Activated naive CD4-positive, alpha-beta T cell treated with anti-CD3 and anti-CD28 coated beads for 36 hours (primary cell): ENCODE measurements around the gene ITPR1. TPM values are rescaled to one million over a fixed set of nuclear protein-coding genes. Genes with fewer than 3 reads are reported as not detected.
A peak's percentile ranks its signal among the peaks of the same experiment; 100 is the strongest.

ENCODE experiments used
- CTCF ChIA-PET: fragments of 350-600 bp; sonication (Branson Sonifier 250); formaldehyde crosslinking; loops from one replicate; lab custom pipeline; 2021; ENCODE audit warnings: antibody characterized with exemption; lab: Charles Lee
- DNase-seq: peaks from one replicate; pipeline ENCODE4 v3.0.0-alpha.2; 2020
- H3K27ac Mint-ChIP-seq: one replicate; pipeline ENCODE4 v1.8.0; 2021; ENCODE audit warnings: mild to moderate bottlenecking, mixed read lengths
- H3K27me3 Mint-ChIP-seq: one replicate; pipeline ENCODE4 v1.8.0; 2021; ENCODE audit warnings: low read depth, mixed read lengths
- H3K36me3 Mint-ChIP-seq: one replicate; pipeline ENCODE4 v1.8.0; 2021; ENCODE audit warnings: low read depth, mixed read lengths
- H3K4me1 Mint-ChIP-seq: one replicate; pipeline ENCODE4 v1.8.0; 2021; ENCODE audit warnings: low read depth, mixed read lengths
- H3K4me3 Mint-ChIP-seq: one replicate; pipeline ENCODE4 v1.8.0; 2021; ENCODE audit warnings: mild to moderate bottlenecking, moderate library complexity, mixed read lengths
- H3K9me3 Mint-ChIP-seq: one replicate; pipeline ENCODE4 v1.8.0; 2021; ENCODE audit warnings: mixed read lengths
- intact Hi-C: fragments of 100-400 bp; cut with micrococcal nuclease; formaldehyde crosslinking; loops from one replicate; pipeline ENCODE4 v1.15.1; 2023
- total RNA-seq, 2 experiments: library from RNA; stranded (reverse); gene quantifications; one replicate each; pipeline ENCODE4 v1.2.3, GENCODE V29; 2021

The ITPR1 gene
- total RNA-seq, 2 experiments from 2014 or later: 38.5 to 41.1 TPM

DNA sequence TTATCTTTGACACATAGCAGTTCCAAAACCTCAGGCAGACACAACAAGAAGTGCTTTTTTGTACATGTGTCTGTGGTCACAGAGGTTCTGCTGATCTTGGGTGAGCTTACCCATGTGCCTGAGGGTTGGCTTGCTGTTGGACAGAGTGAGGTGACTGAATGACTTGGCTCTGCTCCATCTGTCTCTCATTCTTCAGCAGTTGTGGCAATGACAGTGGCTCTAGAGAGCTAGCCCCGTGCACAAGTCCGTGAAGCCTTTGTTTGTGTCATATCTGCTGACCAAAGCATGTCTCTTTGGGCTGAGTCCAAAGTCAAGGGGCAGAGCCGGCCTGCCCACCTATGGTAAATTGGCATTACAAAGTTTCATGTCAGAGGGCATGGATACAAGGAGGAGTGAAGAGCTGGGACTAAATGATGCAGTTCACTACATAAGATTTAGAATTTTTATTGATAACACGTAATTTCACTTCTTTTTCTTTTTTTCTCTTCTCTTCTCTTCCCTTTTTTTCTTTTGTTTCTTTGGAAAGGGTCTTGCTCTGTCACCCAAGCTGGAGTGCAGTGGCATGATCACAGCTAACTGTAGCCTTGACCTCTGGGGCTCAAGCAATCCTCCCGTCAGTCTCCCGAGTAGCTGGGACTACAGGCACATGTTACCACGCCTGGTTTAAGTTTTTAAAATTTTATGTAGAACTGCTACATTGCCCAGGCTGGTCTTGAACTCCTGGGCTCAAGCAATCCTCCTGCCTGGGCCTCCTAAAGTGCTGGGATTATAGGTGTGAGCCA is 77.9 kb downstream of the ITPR1 start:
- CTCF ChIA-PET: interaction anchor here (0.8 to 3.2 kb wide), 4 partner anchors 32 to 220 kb away, joined by 3 to 14 read pairs (median 12); no protein-coding TSS in a partner anchor
- Mint-ChIP-seq H3K36me3 (no peaks in the 10 kb centered on the region), H3K4me1 (peaks cover 8% of the 10 kb centered on the region), H3K27me3 (no peaks in the 10 kb centered on the region), H3K9me3 (no peaks in the 10 kb centered on the region), H3K4me3 (no peak overlapping the region), H3K27ac (no peak overlapping the region)
- intact Hi-C loops: loop anchor here (1.0 kb wide), 1 partner anchor 220 kb away; no protein-coding TSS in a partner anchor
- DNase-seq: peak; percentile 24

DNA sequence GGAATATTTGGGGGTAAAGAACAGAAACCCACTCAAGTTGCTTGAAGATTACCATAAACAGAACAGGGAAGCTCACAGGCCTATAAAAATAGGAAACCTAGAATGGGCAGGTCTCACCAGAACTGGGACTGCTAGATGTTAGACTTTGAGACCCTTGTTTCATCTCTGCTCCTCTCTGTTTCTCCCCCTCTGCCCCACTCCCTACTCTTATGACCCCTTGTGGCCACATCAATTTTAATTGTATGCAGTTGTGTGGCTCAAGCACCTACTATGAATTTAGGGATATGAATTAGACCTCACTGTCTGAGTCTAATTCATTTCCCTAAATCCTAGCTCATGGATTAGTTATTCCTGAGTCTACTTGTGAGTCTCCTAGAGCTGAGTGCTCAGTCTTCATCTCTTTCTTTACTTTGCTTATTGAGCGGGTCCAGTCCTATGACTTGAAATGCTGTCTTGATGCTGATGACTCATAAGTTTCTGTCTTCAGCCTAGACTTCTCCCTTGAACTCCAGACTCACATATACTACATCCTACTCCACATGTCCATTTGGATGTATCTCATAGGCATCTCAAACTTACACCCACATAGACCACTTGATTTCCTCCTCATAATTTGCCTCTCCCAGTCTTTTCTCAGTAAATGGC is 78.7 kb downstream of the ITPR1 start:
- H3K36me3 Mint-ChIP-seq: no peaks in the 10 kb centered on the region
- no peaks in the 10 kb centered on the region for H3K27me3 Mint-ChIP-seq
- H3K4me3 Mint-ChIP-seq: no peak overlapping the region
- peaks cover 8% of the 10 kb centered on the region for H3K4me1 Mint-ChIP-seq
- no peak for DNase-seq
- H3K9me3 Mint-ChIP-seq: no peaks in the 10 kb centered on the region
- CTCF ChIA-PET: interaction anchor here (0.6 to 3.2 kb wide), 6 partner anchors 11 to 401 kb away, joined by 3 to 14 read pairs (median 7); no protein-coding TSS in a partner anchor
- intact Hi-C loops: loop anchor here (1.0 to 2.0 kb wide), 2 partner anchors 53 to 221 kb away; no protein-coding TSS in a partner anchor
- no peak overlapping the region for H3K27ac Mint-ChIP-seq

DNA sequence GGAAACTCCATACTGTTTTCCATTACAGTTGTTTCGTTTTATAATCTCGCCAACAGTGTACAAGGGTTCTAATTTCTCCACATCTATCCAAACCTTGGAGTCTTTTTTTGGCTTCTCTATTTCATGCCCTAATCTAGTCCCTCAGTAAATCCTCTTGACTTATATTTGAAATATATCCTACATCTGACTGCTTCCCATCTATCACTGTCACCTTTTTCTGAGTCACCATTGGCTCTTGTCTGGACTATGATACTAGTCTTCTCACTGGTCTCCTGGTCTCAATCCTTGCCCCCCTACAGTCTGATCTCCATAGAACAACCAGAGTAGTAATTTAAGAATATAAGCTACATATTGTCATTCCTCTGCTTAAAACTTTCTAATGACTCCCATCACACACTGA is 80.0 kb downstream of the ITPR1 start:
- CTCF ChIA-PET: interaction anchor here (0.8 to 3.2 kb wide), 5 partner anchors 11 to 226 kb away, joined by 3 to 14 read pairs (median 5); no protein-coding TSS in a partner anchor
- H3K36me3 Mint-ChIP-seq: no peaks in the 10 kb centered on the region
- DNase-seq: no peak
- no peaks in the 10 kb centered on the region for H3K27me3 Mint-ChIP-seq
- intact Hi-C loops: loop anchor here (2.0 kb wide), 1 partner anchor 54 kb away; no protein-coding TSS in a partner anchor
- H3K4me3 Mint-ChIP-seq: no peak overlapping the region
- no peaks in the 10 kb centered on the region for H3K9me3 Mint-ChIP-seq
- peaks cover 8% of the 10 kb centered on the region for H3K4me1 Mint-ChIP-seq
- no peak overlapping the region for H3K27ac Mint-ChIP-seq

DNA sequence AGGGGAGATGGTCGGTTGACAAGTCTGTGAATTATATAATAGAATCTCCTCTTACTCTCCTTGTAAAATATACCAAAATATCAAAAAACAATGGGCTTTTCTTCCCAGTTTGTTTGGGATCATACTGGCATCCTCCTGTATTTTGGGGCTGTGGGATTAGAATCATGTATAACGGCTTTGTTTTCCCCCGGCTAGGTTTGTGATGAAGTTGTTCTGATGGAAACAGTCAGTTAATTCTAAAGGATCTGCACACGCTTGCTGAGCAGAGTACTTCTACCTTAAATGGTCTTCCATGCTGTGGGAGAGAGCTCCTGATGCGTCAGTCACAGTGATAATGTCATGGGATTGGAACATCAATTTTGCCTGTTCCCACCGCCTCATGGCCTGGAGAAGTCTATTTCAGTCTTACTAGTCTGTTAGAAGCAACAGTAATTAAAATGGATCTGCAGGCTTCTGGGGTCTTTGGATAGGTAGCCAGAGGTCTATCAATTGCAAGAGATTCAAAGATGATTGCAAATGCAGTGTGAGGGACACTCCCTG is 81.3 kb downstream of the ITPR1 start:
- H3K27me3 Mint-ChIP-seq: no peaks in the 10 kb centered on the region
- intact Hi-C loops: no loop called here
- H3K9me3 Mint-ChIP-seq: no peaks in the 10 kb centered on the region
- H3K4me1 Mint-ChIP-seq: peaks cover 4% of the 10 kb centered on the region
- H3K4me3 Mint-ChIP-seq: no peak overlapping the region
- H3K27ac Mint-ChIP-seq: no peak overlapping the region
- no peak for DNase-seq
- H3K36me3 Mint-ChIP-seq: no peaks in the 10 kb centered on the region
- CTCF ChIA-PET: interaction anchor here (1.8 kb wide), 1 partner anchor 9 kb away, joined by 5 read pairs; no protein-coding TSS in a partner anchor

DNA sequence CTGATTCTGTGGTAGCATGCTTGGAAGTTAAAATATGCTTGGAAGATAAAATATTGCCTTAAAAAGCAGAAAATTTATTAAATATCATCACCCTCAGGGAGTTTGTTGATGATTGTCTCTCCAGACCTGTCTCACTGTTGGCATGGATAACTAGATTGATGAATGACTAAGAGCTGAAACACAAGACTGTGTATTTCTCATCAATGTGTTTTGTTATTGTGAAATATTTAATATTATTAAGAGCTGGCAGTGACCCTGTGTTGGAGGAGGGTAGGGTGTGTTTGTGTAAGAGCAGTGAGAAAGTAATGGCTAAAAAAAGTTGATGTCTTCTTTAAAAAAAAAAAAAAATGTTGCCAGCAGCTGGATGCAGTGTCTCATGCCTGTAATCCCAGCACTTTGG is 82.2 kb downstream of the ITPR1 start:
- DNase-seq: no peak
- H3K27ac Mint-ChIP-seq: no peak overlapping the region
- intact Hi-C loops: no loop called here
- H3K4me3 Mint-ChIP-seq: no peak overlapping the region
- H3K27me3 Mint-ChIP-seq: no peaks in the 10 kb centered on the region
- no peaks in the 10 kb centered on the region for H3K9me3 Mint-ChIP-seq
- peaks cover 4% of the 10 kb centered on the region for H3K4me1 Mint-ChIP-seq
- CTCF ChIA-PET: interaction anchor here (0.5 kb wide), 1 partner anchor 58 kb away, joined by 4 read pairs; no protein-coding TSS in a partner anchor
- H3K36me3 Mint-ChIP-seq: no peaks in the 10 kb centered on the region

DNA sequence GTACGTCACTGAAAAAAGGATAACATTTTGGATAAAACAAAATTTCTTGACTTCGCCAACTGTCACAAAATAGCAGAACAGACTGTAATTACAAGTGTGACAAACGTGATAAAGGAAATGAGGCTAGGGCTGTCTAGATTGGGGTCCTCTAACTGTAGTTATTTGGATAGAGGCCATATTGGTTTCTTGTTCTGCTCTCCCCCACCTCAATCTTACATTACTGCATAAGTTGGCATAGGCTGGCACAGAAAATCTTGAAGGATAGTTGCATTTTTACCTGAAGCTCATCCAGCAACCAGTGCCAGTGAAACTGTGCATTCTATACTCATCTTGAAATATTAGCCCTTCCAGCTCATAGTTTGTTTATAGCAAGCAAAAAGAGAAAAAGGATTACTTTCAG is 84.6 kb downstream of the ITPR1 start:
- CTCF ChIA-PET: interaction anchor here (0.7 to 1.4 kb wide), 3 partner anchors 8 to 56 kb away, joined by 3 to 5 read pairs (median 4); no protein-coding TSS in a partner anchor
- H3K27ac Mint-ChIP-seq: no peak overlapping the region
- no peaks in the 10 kb centered on the region for H3K9me3 Mint-ChIP-seq
- no peaks in the 10 kb centered on the region for H3K27me3 Mint-ChIP-seq
- peaks cover 7% of the 10 kb centered on the region for H3K4me1 Mint-ChIP-seq
- DNase-seq: no peak
- no peaks in the 10 kb centered on the region for H3K36me3 Mint-ChIP-seq
- intact Hi-C loops: no loop called here
- no peak overlapping the region for H3K4me3 Mint-ChIP-seq

DNA sequence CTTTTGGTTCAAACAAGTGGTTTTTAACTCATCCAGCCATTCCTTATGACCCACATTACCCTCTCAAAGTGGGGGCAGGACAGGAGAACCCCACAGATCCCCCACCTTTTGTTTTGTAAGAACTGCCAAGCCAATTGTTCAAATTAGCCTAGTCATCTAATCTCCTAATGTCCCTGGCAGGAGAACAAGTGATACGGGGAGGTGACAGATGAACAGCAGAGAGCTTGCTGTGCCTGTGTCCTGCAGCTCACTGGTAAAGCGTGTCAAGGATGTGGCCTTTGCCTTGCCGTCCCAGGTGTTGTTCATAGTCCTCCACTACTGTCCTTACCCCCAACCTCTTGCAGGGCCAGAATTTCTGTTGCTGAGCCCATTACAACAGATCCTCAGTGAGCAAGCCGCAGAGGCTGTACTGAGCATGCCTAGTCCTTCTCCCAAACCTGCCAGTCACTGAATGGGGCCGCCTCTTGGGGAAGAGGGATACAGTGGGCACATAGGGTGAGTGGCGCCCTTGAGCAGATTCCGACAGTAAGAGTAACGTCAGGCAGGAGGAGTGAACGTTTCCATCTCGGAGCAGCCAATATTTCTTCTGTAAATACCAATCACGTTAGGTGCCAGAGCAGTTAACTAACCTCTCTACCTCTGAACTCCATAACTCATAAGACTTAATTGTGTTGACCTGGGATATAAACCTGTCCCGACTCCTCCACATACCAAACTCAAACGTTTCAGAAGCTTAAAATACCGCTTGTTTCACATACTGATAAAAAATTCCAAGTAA is 87.4 kb downstream of the ITPR1 start:
- CTCF ChIA-PET: no interaction called here
- Mint-ChIP-seq H3K4me3 (no peak overlapping the region), H3K36me3 (no peaks in the 10 kb centered on the region), H3K27ac (no peak overlapping the region), H3K27me3 (no peaks in the 10 kb centered on the region), H3K4me1 (peaks cover 26% of the 10 kb centered on the region), H3K9me3 (no peaks in the 10 kb centered on the region)
- no peak for DNase-seq
- intact Hi-C loops: loop anchor here (5.0 kb wide), 2 partner anchors 327 to 1403 kb away; partner anchors contain the start of gene CRBN

DNA sequence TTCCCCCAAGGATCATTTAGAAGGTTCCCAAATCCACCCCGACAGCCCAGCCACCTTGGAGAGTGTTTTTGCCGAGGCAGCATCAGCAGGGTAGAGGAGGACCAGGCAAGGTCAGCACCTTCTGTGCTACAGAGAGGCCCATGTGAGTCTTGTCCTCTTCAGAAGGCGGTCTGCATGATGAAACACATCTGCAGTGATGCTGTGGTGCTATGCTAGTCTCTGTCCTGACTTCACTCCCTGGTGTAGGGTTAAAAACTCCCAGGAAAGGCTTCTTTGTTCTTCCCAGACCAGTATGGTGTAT is 87.9 kb downstream of the ITPR1 start:
- intact Hi-C loops: loop anchor here (5.0 kb wide), 2 partner anchors 326 to 1404 kb away; partner anchors contain the start of gene CRBN

DNA sequence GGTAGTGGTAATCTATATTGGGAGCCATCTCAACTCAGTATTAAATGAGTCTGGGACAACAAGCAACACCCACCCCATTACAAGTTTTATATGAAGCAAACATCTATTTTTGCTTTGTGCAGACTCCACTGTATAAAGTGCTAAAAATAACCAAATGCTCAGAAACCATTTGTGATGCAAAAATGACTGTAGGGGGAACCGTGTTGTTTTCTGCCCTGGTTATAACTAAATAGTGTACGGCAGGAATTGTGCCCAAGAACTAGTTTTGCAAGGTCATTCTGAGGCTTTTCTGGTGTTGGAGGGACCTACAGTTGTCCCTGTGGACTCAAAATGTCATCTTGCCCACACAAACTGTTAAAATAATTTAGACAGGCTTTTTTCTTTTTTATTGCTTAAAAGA is 88.3 kb downstream of the ITPR1 start:
- CTCF ChIA-PET: no interaction called here
- Mint-ChIP-seq H3K27me3 (no peaks in the 10 kb centered on the region), H3K9me3 (no peaks in the 10 kb centered on the region), H3K4me3 (no peak overlapping the region), H3K36me3 (no peaks in the 10 kb centered on the region), H3K27ac (no peak overlapping the region), H3K4me1 (peaks cover 33% of the 10 kb centered on the region)
- intact Hi-C loops: loop anchor here (5.0 kb wide), 2 partner anchors 326 to 1404 kb away; partner anchors contain the start of gene CRBN
- no peak for DNase-seq

More for the DNA sequence above, 87.9 kb downstream of the ITPR1 start:
- no peaks in the 10 kb centered on the region for H3K36me3 Mint-ChIP-seq
- H3K4me3 Mint-ChIP-seq: no peak overlapping the region
- H3K27ac Mint-ChIP-seq: no peak overlapping the region
- no peaks in the 10 kb centered on the region for H3K9me3 Mint-ChIP-seq
- H3K4me1 Mint-ChIP-seq: peaks cover 30% of the 10 kb centered on the region
- CTCF ChIA-PET: no interaction called here
- no peak for DNase-seq
- no peaks in the 10 kb centered on the region for H3K27me3 Mint-ChIP-seq

DNA sequence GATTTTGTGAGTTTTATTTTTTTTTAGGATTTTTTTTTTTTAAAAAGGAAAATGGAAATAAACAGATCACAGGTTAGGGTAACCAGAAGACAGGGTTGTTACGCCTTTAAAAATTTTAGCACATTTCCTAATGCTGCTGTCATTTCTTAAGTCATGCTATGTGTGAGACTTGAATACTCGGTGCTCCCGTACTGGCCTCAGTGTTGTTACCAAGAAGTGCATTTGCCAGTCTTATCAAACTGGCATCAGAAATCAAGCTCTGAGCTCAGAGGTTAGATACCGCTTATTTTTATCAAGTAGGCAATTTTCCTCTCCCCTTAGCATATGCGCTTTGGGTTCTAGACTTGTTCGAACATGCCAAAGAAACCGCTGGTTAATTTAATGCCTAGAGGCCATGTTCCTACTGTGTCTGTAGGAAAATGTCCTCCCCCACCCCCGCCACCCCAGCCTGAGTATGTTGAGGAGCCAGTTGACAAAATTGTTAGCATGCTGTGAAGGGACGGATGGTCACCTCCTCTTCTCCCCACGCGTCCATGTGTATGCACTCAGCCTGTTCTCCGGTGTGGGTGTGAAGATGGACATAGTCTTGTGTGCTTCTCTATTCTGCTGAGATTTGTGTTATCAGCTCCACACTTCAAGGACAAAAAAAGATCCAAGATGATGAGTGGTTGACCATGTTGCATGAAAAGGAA is 88.9 kb downstream of the ITPR1 start:
- intact Hi-C loops: loop anchor here (5.0 kb wide), 2 partner anchors 325 to 1405 kb away; partner anchors contain the start of gene CRBN
- peaks cover 39% of the 10 kb centered on the region for H3K4me1 Mint-ChIP-seq
- CTCF ChIA-PET: interaction anchor here (1.0 to 1.2 kb wide), 2 partner anchors 10 to 63 kb away, joined by 3 to 7 read pairs; no protein-coding TSS in a partner anchor
- no peaks in the 10 kb centered on the region for H3K36me3 Mint-ChIP-seq
- no peak for DNase-seq
- no peaks in the 10 kb centered on the region for H3K27me3 Mint-ChIP-seq
- H3K4me3 Mint-ChIP-seq: no peak overlapping the region
- no peak overlapping the region for H3K27ac Mint-ChIP-seq
- no peaks in the 10 kb centered on the region for H3K9me3 Mint-ChIP-seq

DNA sequence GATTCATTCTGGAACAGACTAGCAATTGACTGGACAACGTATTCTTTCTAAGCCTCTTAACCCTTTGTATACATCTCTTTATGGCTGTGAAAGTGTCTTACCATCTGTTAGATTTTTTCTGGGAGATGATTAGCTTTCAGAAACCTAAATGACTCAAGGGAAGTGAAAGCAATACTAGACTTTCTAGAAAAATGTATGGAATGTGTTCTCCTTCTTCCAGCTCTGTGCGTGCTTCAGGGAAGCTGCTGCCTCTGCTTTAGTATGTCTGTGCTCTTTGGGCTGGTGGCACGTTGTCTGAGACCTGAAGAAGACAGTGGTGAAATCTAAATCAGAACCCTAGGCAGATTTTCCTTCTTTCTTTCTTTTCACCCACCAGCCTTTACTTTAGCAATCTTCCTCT is 89.5 kb downstream of the ITPR1 start:
- Mint-ChIP-seq H3K4me1 (peaks cover 44% of the 10 kb centered on the region), H3K27ac (no peak overlapping the region), H3K9me3 (no peaks in the 10 kb centered on the region), H3K4me3 (no peak overlapping the region), H3K36me3 (no peaks in the 10 kb centered on the region), H3K27me3 (no peaks in the 10 kb centered on the region)
- CTCF ChIA-PET: interaction anchor here (0.7 to 1.5 kb wide), 4 partner anchors 10 to 361 kb away, joined by 3 to 7 read pairs (median 6); no protein-coding TSS in a partner anchor
- intact Hi-C loops: loop anchor here (5.0 kb wide), 2 partner anchors 325 to 1405 kb away; partner anchors contain the start of gene CRBN
- no peak for DNase-seq
